Liver (tissue), 3 donors: ENCODE data around the gene FZR1.

Experiments
- CTCF ChIP-seq: fragments of 150-350 bp; IDR thresholded peaks from 2 replicates; pipeline ENCODE4 v1.5.1; 2017; ENCODE audit warnings: improper control_type of control experiment, low read depth, low read length; ENCODE audit not compliant: missing input control
- GABPA ChIP-seq, 2 donors: IDR thresholded peaks in 1 of 2; conservative IDR thresholded peaks in 1 of 2; 2 replicates each; pipeline ENCODE4 v1.6.1; 2016; ENCODE audit warnings: antibody characterized with exemption in 2 of 2, mild to moderate bottlenecking in 1 of 2, moderate library complexity in 1 of 2
- HNF4G ChIP-seq: IDR thresholded peaks from 2 replicates; pipeline ENCODE4 v1.6.1; 2016; ENCODE audit warnings: antibody characterized with exemption
- MAX ChIP-seq: IDR thresholded peaks from 2 replicates; pipeline ENCODE4 v1.6.1; 2016; ENCODE audit warnings: antibody characterized with exemption
- RAD21 ChIP-seq, 2 donors: IDR thresholded peaks; 2 replicates each; pipeline ENCODE4 v1.6.1; 2016; ENCODE audit warnings: antibody characterized with exemption in 2 of 2, mild to moderate bottlenecking in 2 of 2
- SP1 ChIP-seq: IDR thresholded peaks from 2 replicates; pipeline ENCODE4 v1.6.1; 2018; ENCODE audit warnings: antibody characterized with exemption, mild to moderate bottlenecking
- ZBTB33 ChIP-seq: IDR thresholded peaks from 2 replicates; pipeline ENCODE4 v1.6.1; 2016; ENCODE audit warnings: antibody characterized with exemption
- donor health status: healthy.
- donor health status: healthy.

- TF ChIP-seq CTCF (no peak), MAX (no peak), RAD21 (IDR thresholded peaks at IDR 0.05) (no peak), ZBTB33 (no peak), HNF4G (no peak), GABPA (IDR thresholded peaks at IDR 0.05 in 1 of 2, conservative IDR thresholded peaks at IDR 0.05 in 1 of 2) (no peak), SP1 (no peak)
Observed at GRCh38 chr19:3468211-3468610, 37.9 kb upstream of the FZR1 start.
